SK-N-SH (cell line): ENCODE results near the gene ARHGAP4. TPM values are rescaled to one million over a fixed set of nuclear protein-coding genes. Genes with fewer than 3 reads are reported as not detected.

Experiments
- CTCF ChIA-PET: fragments of 300-600, 350-600 bp; formaldehyde crosslinking; extraction: SDS; loops from one replicate; lab custom pipeline; 2021; lab: Yijun Ruan, JAX
- POLR2A ChIA-PET: fragments of 350-600 bp; sonication (Branson Sonifier 250); formaldehyde crosslinking; extraction: SDS; loops from one replicate; lab custom pipeline; 2020; ENCODE audit warnings: antibody characterized with exemption, inconsistent platforms; lab: Yijun Ruan, JAX
- DNase-seq: peaks from one replicate; pipeline ENCODE4 v3.0.0; 2012
- H2AFZ ChIP-seq: fragments of 200-600 bp; sonication (generic); 2 replicates; pipeline ENCODE4 v1.8.1; 2016; ENCODE audit warnings: antibody characterized with exemption, mild to moderate bottlenecking, low read depth
- H3F3A ChIP-seq: fragments of 200-600 bp; sonication (generic); replicated peaks from 2 replicates; pipeline ENCODE3; 2016; ENCODE audit warnings: antibody characterized with exemption, mild to moderate bottlenecking; ENCODE audit not compliant: insufficient read depth
- H3K27ac ChIP-seq, 2 experiments: fragments of 200-500 bp in 1 of 2; fragments of 200-600 bp in 1 of 2; sonication (Bioruptor generic) in 1 of 2; sonication (generic), shearing (Covaris generic) in 1 of 2; 2 replicates each; pipeline versions ENCODE4 v1.5.1 to v1.6.1; 2014 to 2016; ENCODE audit warnings: low read depth in 2 of 2, inconsistent platforms in 1 of 2, low read length in 1 of 2, mild to moderate bottlenecking in 1 of 2, mixed read lengths in 1 of 2
- H3K27me3 ChIP-seq: fragments of 200-600 bp; sonication (generic), shearing (Covaris generic); 2 replicates; pipeline ENCODE4 v1.6.1; 2016; ENCODE audit warnings: mixed run types; ENCODE audit not compliant: insufficient read depth
- H3K36me3 ChIP-seq, 2 experiments: fragments of 200-500 bp in 1 of 2; fragments of 200-600 bp in 1 of 2; sonication (Bioruptor generic) in 1 of 2; sonication (generic) in 1 of 2; replicated peaks in 1 of 2; 2 replicates each; pipeline versions ENCODE3 to v1.5.1; 2014 to 2016; ENCODE audit warnings: low read length in 1 of 2, mild to moderate bottlenecking in 1 of 2; ENCODE audit not compliant: insufficient read depth in 2 of 2, control insufficient read depth in 1 of 2
- H3K4me1 ChIP-seq, 2 experiments: fragments of 200-500 bp in 1 of 2; fragments of 200-600 bp in 1 of 2; sonication (Bioruptor generic) in 1 of 2; sonication (generic), shearing (Covaris generic) in 1 of 2; 2 replicates each; pipeline versions ENCODE4 v1.5.1 to v1.6.1; 2014 to 2016; ENCODE audit warnings: low read depth in 1 of 2, low read length in 1 of 2, mixed run types in 1 of 2; ENCODE audit not compliant: insufficient read depth in 2 of 2, control insufficient read depth in 1 of 2
- H3K4me2 ChIP-seq: fragments of 200-600 bp; sonication (generic), shearing (Covaris generic); 2 replicates; pipeline ENCODE4 v1.6.1; 2017; ENCODE audit warnings: mixed run types
- H3K4me3 ChIP-seq, 2 experiments: fragments of 200-500 bp in 1 of 2; fragments of 200-600 bp in 1 of 2; sonication (Bioruptor generic) in 1 of 2; sonication (generic), shearing (Covaris generic) in 1 of 2; 2 replicates each; pipeline versions ENCODE4 v1.5.1 to v1.8.1; 2014 to 2016; ENCODE audit warnings: low read depth in 2 of 2, inconsistent platforms in 1 of 2, low read length in 1 of 2, mild to moderate bottlenecking in 1 of 2, mixed read lengths in 1 of 2, moderate library complexity in 1 of 2
- H3K79me2 ChIP-seq: fragments of 200-600 bp; sonication (generic); 2 replicates; pipeline ENCODE4 v1.8.1; 2017; ENCODE audit warnings: mild to moderate bottlenecking; ENCODE audit not compliant: insufficient read depth
- H3K9ac ChIP-seq: fragments of 200-600 bp; sonication (generic); 2 replicates; pipeline ENCODE4 v1.6.1; 2017; ENCODE audit warnings: mixed run types
- H3K9me2 ChIP-seq: fragments of 200-600 bp; sonication (generic); 2 replicates; pipeline ENCODE4 v1.6.1; 2017; ENCODE audit warnings: mixed run types
- H3K9me3 ChIP-seq: fragments of 200-600 bp; sonication (generic); 2 replicates; pipeline ENCODE4 v1.6.1; 2017; ENCODE audit warnings: mixed run types, mild to moderate bottlenecking, moderate library complexity
- H4K20me1 ChIP-seq: fragments of 200-600 bp; sonication (generic); 2 replicates; pipeline ENCODE4 v1.6.1; 2017; ENCODE audit warnings: mild to moderate bottlenecking, mixed run types; ENCODE audit not compliant: insufficient read depth
- CHD2 ChIP-seq: fragments of 150-350 bp; IDR thresholded peaks from 2 replicates; pipeline ENCODE4 v1.6.1; 2018; ENCODE audit warnings: low read length; ENCODE audit not compliant: partially characterized antibody
- ELF1 ChIP-seq: IDR thresholded peaks from 2 replicates; pipeline ENCODE4 v1.4.0; 2012
- FOXJ3 ChIP-seq: sonication (generic); formaldehyde crosslinking; IDR thresholded peaks from 2 replicates; pipeline ENCODE4 v1.5.1; 2020; ENCODE audit warnings: mild to moderate bottlenecking, missing genetic modification reagents
- FOXM1 ChIP-seq: IDR thresholded peaks from 2 replicates; pipeline ENCODE4 v1.4.0; 2012; ENCODE audit warnings: low read depth, mild to moderate bottlenecking
- GABPA ChIP-seq: IDR thresholded peaks from 2 replicates; pipeline ENCODE4 v1.4.0; 2012; ENCODE audit warnings: low read depth, mild to moderate bottlenecking
- MEF2A ChIP-seq: IDR thresholded peaks from 2 replicates; pipeline ENCODE4 v1.4.0; 2012; ENCODE audit warnings: low read depth, borderline replicate concordance
- RCOR1 ChIP-seq: fragments of 150-350 bp; IDR thresholded peaks from 2 replicates; pipeline ENCODE4 v1.6.1; 2017; ENCODE audit warnings: antibody characterized with exemption, low read length
- RFX5 ChIP-seq: IDR thresholded peaks from 2 replicates; pipeline ENCODE4 v1.6.1; 2012; ENCODE audit warnings: mild to moderate bottlenecking, improper control_type of control experiment, low read length
- RXRA ChIP-seq: IDR thresholded peaks from 2 replicates; pipeline ENCODE4 v1.4.0; 2012; ENCODE audit warnings: low read depth, mild to moderate bottlenecking, borderline replicate concordance
- SMC3 ChIP-seq: IDR thresholded peaks from 2 replicates; pipeline ENCODE4 v1.6.1; 2012; ENCODE audit warnings: low read depth, low read length, improper control_type of control experiment
- TCF12 ChIP-seq: IDR thresholded peaks from 2 replicates; pipeline ENCODE4 v1.4.0; 2012
- TEAD4 ChIP-seq: IDR thresholded peaks from 2 replicates; pipeline ENCODE4 v1.4.0; 2012; ENCODE audit warnings: mild to moderate bottlenecking, borderline replicate concordance; ENCODE audit not compliant: insufficient read depth
- YY1 ChIP-seq: IDR thresholded peaks from 2 replicates; pipeline ENCODE4 v1.4.0; 2012; ENCODE audit warnings: low read depth, mild to moderate bottlenecking
- WGBS: methylation state at CpG from one replicate; pipeline ENCODE4 v1.1.6; 2017; ENCODE audit warnings: low lambda C conversion rate; 5-methylcytosine and 5-hydroxymethylcytosine counted together
- polyA plus RNA-seq, 3 experiments: library from polyadenylated mRNA; depleted of rRNA; stranded (reverse); fragments of >200 nt; gene quantifications; 2 replicates each; pipeline ENCODE4 v1.2.3, GENCODE V29; 2012
- TF ChIP-seq, protein P1 (sequence below): IDR thresholded peaks from 2 replicates; pipeline ENCODE4 v1.4.0; 2012; ENCODE audit warnings: low read depth
- TF ChIP-seq, protein P2 (sequence below): IDR thresholded peaks from 2 replicates; pipeline ENCODE4 v1.4.0; 2012; ENCODE audit warnings: low read depth, borderline replicate concordance
- TF ChIP-seq, protein P3 (sequence below): IDR thresholded peaks from 2 replicates; pipeline ENCODE4 v1.4.0; 2012; ENCODE audit warnings: low read depth, borderline replicate concordance

ARHGAP4 gene
- polyA plus RNA-seq, 1 of the 3 experiments (the other 2 are of a cell fraction): 1.6 TPM

DNA sequence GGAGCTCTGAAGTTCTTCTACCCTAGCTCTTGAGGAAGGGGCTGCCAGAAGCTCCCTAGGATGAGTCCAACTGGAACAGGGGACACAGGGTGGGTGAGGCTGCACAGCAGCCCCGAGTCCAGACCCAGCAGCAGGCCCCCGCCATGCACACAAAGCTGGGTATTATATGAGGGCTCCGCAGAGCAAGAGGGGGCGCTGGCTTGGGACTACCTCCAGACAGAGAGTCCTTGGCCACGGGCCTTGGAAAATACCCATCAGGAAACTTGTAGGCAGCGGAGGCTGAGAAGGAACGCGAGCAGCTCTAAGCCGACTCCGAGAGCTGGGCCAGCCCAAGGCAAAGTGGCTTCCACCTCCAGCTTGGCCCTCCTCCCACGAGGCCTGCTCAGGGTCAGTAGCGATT lies 37.5 kb upstream of the ARHGAP4 start:
- no peak overlapping the region for H2AFZ ChIP-seq
- DNase-seq: no peak
- H3K27ac ChIP-seq: no peak overlapping the region
- H3K4me3 ChIP-seq: no peak overlapping the region
- H3K9ac ChIP-seq: no peak overlapping the region
- peaks cover 14 to 21% of the 10 kb centered on the region in 2 experiments; a peak in 2 of 4 replicates for H3K4me1 ChIP-seq
- ChIA-PET POLR2A (no interaction called here), CTCF (interaction anchor here (11.6 kb wide), 1 partner anchor 15 kb away, joined by 179 read pairs; the partner anchor contains the start of gene RENBP)
- no peaks in the 10 kb centered on the region for H3K27me3 ChIP-seq
- TF ChIP-seq, protein P1, sequence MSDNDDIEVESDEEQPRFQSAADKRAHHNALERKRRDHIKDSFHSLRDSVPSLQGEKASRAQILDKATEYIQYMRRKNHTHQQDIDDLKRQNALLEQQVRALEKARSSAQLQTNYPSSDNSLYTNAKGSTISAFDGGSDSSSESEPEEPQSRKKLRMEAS: no peak
- no peak for TF ChIP-seq RFX5
- no peak for TF ChIP-seq CHD2
- no peak for TF ChIP-seq RXRA
- TF ChIP-seq GABPA: no peak
- TF ChIP-seq TEAD4: no peak
- TF ChIP-seq, protein P2, sequence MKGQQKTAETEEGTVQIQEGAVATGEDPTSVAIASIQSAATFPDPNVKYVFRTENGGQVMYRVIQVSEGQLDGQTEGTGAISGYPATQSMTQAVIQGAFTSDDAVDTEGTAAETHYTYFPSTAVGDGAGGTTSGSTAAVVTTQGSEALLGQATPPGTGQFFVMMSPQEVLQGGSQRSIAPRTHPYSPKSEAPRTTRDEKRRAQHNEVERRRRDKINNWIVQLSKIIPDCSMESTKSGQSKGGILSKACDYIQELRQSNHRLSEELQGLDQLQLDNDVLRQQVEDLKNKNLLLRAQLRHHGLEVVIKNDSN: no peak
- no peak for TF ChIP-seq SMC3
- no peak for TF ChIP-seq YY1
- TF ChIP-seq RCOR1: no peak
- TF ChIP-seq ELF1: no peak
- no peaks in the 10 kb centered on the region for H3K9me2 ChIP-seq
- H3K4me2 ChIP-seq: no peak overlapping the region
- peaks cover 72% of the 10 kb centered on the region for H4K20me1 ChIP-seq
- H3K9me3 ChIP-seq: no peaks in the 10 kb centered on the region
- peaks cover 65% of the 10 kb centered on the region for H3K79me2 ChIP-seq
- H3K36me3 ChIP-seq: peaks cover 12 to 64% of the 10 kb centered on the region in 2 experiments
- no peaks in the 10 kb centered on the region for H3F3A ChIP-seq
- WGBS: 83% methylated on average over 4 of the region's 12 CpGs

DNA sequence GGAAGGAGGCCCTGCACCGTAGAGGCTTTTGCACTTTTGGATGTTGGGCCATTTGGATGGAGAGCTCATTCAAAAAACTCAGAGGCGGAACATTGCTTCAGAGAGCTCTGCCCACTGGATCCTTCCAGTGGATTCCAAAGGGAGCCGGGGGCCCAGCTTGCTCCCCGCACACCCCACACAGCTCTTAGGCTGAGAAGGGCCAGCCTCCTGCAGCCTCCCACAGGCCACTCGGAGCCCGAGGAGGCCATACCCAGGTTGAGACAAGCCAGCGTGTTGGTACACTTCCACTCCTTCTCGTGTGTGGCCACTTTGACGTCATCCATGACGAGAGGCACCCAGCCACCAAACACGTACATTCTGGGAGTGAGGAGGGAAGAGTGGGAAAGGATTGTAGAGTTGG lies 35.2 kb upstream of the ARHGAP4 start:
- no peaks in the 10 kb centered on the region for H3K9me2 ChIP-seq
- POLR2A ChIA-PET: interaction anchor here (0.6 kb wide), 1 partner anchor 8 kb away, joined by 3 read pairs; no protein-coding TSS in a partner anchor
- H4K20me1 ChIP-seq: peaks cover 49% of the 10 kb centered on the region
- H3K79me2 ChIP-seq: peaks cover 42% of the 10 kb centered on the region
- no peak for DNase-seq
- TF ChIP-seq TCF12 (no peak), SMC3 (no peak), TEAD4 (no peak), MEF2A (no peak), FOXM1 (no peak), RXRA (no peak), RCOR1 (no peak), FOXJ3 (CRISPR knock-in tag) (no peak)
- TF ChIP-seq, protein P3, sequence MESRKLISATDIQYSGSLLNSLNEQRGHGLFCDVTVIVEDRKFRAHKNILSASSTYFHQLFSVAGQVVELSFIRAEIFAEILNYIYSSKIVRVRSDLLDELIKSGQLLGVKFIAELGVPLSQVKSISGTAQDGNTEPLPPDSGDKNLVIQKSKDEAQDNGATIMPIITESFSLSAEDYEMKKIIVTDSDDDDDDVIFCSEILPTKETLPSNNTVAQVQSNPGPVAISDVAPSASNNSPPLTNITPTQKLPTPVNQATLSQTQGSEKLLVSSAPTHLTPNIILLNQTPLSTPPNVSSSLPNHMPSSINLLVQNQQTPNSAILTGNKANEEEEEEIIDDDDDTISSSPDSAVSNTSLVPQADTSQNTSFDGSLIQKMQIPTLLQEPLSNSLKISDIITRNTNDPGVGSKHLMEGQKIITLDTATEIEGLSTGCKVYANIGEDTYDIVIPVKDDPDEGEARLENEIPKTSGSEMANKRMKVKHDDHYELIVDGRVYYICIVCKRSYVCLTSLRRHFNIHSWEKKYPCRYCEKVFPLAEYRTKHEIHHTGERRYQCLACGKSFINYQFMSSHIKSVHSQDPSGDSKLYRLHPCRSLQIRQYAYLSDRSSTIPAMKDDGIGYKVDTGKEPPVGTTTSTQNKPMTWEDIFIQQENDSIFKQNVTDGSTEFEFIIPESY: no peak
- TF ChIP-seq, protein P1: no peak
- no peaks in the 10 kb centered on the region for H3K27me3 ChIP-seq
- no peak overlapping the region for H3K9ac ChIP-seq
- no peak overlapping the region for H2AFZ ChIP-seq
- no peak overlapping the region for H3K4me3 ChIP-seq
- H3K4me2 ChIP-seq: no peak overlapping the region
- H3F3A ChIP-seq: no peaks in the 10 kb centered on the region
- 90% methylated on average over 6 of the region's 11 CpGs for WGBS
- no peaks in the 10 kb centered on the region; a peak in 1 of 4 replicates for H3K4me1 ChIP-seq
- H3K36me3 ChIP-seq: peaks cover 12 to 83% of the 10 kb centered on the region in 2 experiments
- no peaks in the 10 kb centered on the region for H3K9me3 ChIP-seq
- no peak overlapping the region for H3K27ac ChIP-seq
- CTCF ChIA-PET: interaction anchor here (11.6 kb wide), 1 partner anchor 12 kb away, joined by 179 read pairs; the partner anchor contains the start of gene RENBP
